AG09309 (cell line): ENCODE measurements around the gene IL3.

Source experiments
- DNase-seq: peaks from one replicate; pipeline ENCODE4 v3.0.0-alpha.2; 2010; ENCODE audit warnings: low read depth
- H3K4me3 ChIP-seq: 2 replicates; pipeline ENCODE4 v1.5.1; 2011; ENCODE audit warnings: mild to moderate bottlenecking, low read depth, low read length, moderate library complexity; ENCODE audit not compliant: control insufficient read depth
- TF ChIP-seq, protein P1 (sequence below): IDR thresholded peaks from 2 replicates; pipeline ENCODE4 v1.5.1; 2011; ENCODE audit warnings: mild to moderate bottlenecking, low read depth, low read length, inconsistent platforms; ENCODE audit not compliant: insufficient read depth, control insufficient read depth; ENCODE audit errors: missing control alignments

The IL3 gene

GRCh38 chr5:132033122-132033521 is 27.3 kb upstream of the IL3 start:
- H3K4me3 ChIP-seq, result no peak overlapping the region
- TF ChIP-seq, protein P1, sequence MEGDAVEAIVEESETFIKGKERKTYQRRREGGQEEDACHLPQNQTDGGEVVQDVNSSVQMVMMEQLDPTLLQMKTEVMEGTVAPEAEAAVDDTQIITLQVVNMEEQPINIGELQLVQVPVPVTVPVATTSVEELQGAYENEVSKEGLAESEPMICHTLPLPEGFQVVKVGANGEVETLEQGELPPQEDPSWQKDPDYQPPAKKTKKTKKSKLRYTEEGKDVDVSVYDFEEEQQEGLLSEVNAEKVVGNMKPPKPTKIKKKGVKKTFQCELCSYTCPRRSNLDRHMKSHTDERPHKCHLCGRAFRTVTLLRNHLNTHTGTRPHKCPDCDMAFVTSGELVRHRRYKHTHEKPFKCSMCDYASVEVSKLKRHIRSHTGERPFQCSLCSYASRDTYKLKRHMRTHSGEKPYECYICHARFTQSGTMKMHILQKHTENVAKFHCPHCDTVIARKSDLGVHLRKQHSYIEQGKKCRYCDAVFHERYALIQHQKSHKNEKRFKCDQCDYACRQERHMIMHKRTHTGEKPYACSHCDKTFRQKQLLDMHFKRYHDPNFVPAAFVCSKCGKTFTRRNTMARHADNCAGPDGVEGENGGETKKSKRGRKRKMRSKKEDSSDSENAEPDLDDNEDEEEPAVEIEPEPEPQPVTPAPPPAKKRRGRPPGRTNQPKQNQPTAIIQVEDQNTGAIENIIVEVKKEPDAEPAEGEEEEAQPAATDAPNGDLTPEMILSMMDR, result no peak
- no peak for DNase-seq

DNA sequence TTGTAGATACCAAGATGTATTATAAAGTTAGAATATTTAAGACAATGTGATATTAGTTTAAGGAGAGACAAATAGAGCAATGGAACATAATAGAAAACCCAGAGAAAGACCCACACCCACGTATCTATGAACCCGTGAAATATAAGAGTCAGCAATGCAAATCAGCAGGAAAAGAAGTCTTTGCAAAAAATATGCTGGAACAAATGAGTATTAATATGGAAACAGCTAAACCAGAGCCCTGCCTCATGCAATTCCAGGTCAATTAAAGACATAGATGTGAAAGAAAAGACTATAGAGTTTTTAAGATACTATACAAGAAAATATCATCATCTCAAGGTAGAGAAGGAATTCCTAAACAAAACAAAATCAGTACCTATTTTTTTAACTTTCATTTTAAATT is 23.1 kb upstream of the IL3 start:
- no peak for DNase-seq
- H3K4me3 ChIP-seq, result no peak overlapping the region
- TF ChIP-seq, protein P1, result no peak

DNA sequence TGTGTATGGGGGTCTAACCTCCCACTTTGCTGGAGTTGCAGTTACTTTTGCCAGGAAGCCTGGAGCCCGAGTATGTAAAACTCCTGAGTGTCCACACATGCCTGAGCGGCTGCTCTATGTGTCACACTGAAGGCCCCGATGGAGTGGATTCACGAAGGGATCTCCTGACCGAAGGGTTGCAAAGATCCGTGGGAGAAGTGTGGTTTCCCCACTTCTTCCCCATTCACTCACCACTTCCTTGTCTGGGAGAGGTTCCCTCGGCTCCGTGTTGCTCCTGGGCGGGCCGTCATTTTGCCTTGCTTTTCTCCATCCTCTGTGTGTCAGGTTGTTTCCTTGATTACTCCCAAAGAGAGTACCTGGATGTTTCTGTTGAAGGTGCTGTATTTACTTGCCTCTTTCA is 16.2 kb upstream of the IL3 start:
- TF ChIP-seq, protein P1, result no peak
- H3K4me3 ChIP-seq, result no peak overlapping the region
- DNase-seq, result no peak

DNA sequence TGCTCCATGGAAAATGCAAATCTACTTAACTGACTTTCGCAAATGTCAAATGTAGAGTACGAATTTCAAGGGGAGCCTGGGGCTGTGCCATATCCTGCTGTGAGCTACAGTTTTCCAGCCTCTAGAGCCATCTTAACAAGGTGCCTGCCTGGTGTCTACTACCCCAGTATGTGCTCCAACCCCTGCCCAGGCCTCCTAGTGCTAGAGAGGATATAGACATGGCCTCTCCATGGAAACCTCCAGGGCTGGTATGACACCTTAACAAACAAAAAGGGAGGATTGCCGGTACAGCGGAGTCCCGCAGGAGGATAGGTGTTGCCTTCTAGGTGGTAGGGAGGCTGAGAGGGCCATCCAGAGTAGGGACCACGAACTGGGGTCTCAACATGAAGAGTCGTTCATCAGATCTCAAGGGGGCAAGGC is 13.6 kb upstream of the IL3 start:
- H3K4me3 ChIP-seq, result no peak overlapping the region
- no peak for DNase-seq
- TF ChIP-seq, protein P1, result no peak

- no peak for DNase-seq
- H3K4me3 ChIP-seq, result no peak overlapping the region
- TF ChIP-seq, protein P1, result no peak
These were observed 11.4 kb upstream of the IL3 start for GRCh38 chr5:132049093-132049492.

DNA sequence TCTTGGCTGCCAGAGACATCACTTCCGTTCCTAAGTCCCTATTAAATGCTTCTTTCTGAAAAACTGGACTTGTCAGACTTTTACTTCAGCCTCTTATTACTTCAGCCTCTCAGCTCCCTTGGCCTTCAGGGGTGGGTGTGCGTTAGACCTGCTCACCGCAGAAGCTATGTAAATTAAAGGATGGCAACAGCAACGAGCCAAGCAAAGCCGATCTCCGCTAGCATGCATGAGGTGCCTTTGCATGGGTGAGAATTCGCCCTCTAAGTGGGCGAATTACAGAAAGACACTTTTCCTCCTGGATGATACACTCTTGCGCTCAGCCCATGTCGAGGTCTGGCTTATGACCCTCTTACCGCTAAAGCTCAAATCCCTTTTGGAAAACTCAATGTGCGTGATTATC is 10.9 kb upstream of the IL3 start:
- no peak for DNase-seq
- no peak overlapping the region for H3K4me3 ChIP-seq
- TF ChIP-seq, protein P1, result no peak

GRCh38 chr5:132050136-132050535 is 10.3 kb upstream of the IL3 start:
- TF ChIP-seq, protein P1, result no peak
- DNase-seq, result no peak
- no peak overlapping the region for H3K4me3 ChIP-seq
